B cell (primary cell): ENCODE data around the gene OLFML2B. TPM values are rescaled to one million over a fixed set of nuclear protein-coding genes. Genes with fewer than 3 reads are reported as not detected.
A peak's percentile ranks its signal among the peaks of the same experiment; 100 is the strongest.

Experiments used
- ATAC-seq: fragments of 200-7000 bp; cut with Tn5 transposase; one replicate; pipeline ENCODE4 v1.10.0; 2021; ENCODE audit warnings: low read depth, mild to moderate bottlenecking, moderate number of reproducible peaks, moderate library complexity
- CTCF ChIA-PET: fragments of 350-600 bp; sonication (Branson Sonifier 250); formaldehyde crosslinking; loops from one replicate; lab custom pipeline; 2021; ENCODE audit warnings: antibody characterized with exemption, inconsistent platforms; lab: Charles Lee
- POLR2A ChIA-PET: fragments of 350-600 bp; sonication (Branson Sonifier 250); formaldehyde crosslinking; loops from one replicate; lab custom pipeline; 2021; ENCODE audit warnings: antibody characterized with exemption; lab: Charles Lee
- DNase-seq: peaks from one replicate; pipeline ENCODE4 v3.0.0; 2013
- H2AFZ ChIP-seq: 2 replicates; pipeline ENCODE4 v1.6.1; 2012; ENCODE audit warnings: mild to moderate bottlenecking, low read depth, low read length; ENCODE audit not compliant: insufficient read depth, poor library complexity, severe bottlenecking
- H3K27ac ChIP-seq, 2 donors: 1 replicate in 1 of 2; 2 replicates in 1 of 2; pipeline ENCODE4 v1.5.1; 2012 to 2013; ENCODE audit warnings: low read length in 2 of 2, mild to moderate bottlenecking in 2 of 2, moderate library complexity in 1 of 2
- H3K27me3 ChIP-seq, 4 experiments: fragments of 200-600 bp in 1 of 4; sonication (generic) in 1 of 4; replicated peaks in 1 of 4; 1 replicate in 2 of 4; 2 replicates in 2 of 4; pipeline versions ENCODE4 v1.6.1 to v1.7.0; 2013 to 2016; ENCODE audit warnings: low read length in 3 of 4, mild to moderate bottlenecking in 2 of 4, mixed read lengths in 1 of 4, moderate library complexity in 1 of 4; ENCODE audit not compliant: insufficient read depth in 4 of 4, control insufficient read depth in 3 of 4; ENCODE audit errors: control extremely low read depth in 1 of 4
- H3K36me3 ChIP-seq, 2 experiments: replicated peaks in 1 of 2; 1 replicate in 1 of 2; 2 replicates in 1 of 2; pipeline versions ENCODE4 v1.6.1 to v1.7.1; 2013; ENCODE audit warnings: low read length in 1 of 2; ENCODE audit not compliant: insufficient read depth in 2 of 2, control insufficient read depth in 1 of 2; ENCODE audit errors: control extremely low read depth in 1 of 2, extremely low read depth in 1 of 2
- H3K4me1 ChIP-seq, 2 donors: fragments of 200-600 bp in 1 of 2; sonication (generic) in 1 of 2; 1 replicate in 1 of 2; 2 replicates in 1 of 2; pipeline versions ENCODE4 v1.5.1 to v1.6.1; 2013 to 2017; ENCODE audit warnings: low read length in 2 of 2; ENCODE audit not compliant: control insufficient read depth in 2 of 2, insufficient read depth in 2 of 2
- H3K4me2 ChIP-seq: replicated peaks from 2 replicates; pipeline ENCODE3; 2012; ENCODE audit warnings: mild to moderate bottlenecking, low read depth, low read length; ENCODE audit not compliant: poor library complexity, severe bottlenecking
- H3K4me3 ChIP-seq, 5 experiments: fragments of 200-600 bp in 1 of 5; sonication (generic) in 1 of 5; 1 replicate in 3 of 5; 2 replicates in 2 of 5; pipeline versions ENCODE4 v1.5.1 to v1.7.0; 2011 to 2016; ENCODE audit warnings: low read length in 4 of 5, mild to moderate bottlenecking in 4 of 5, low read depth in 2 of 5, control low read depth in 1 of 5, moderate library complexity in 1 of 5; ENCODE audit not compliant: insufficient read depth in 1 of 5; ENCODE audit errors: control extremely low read depth in 1 of 5, extremely low read depth in 1 of 5
- H3K79me2 ChIP-seq: fragments of 200-600 bp; sonication (generic); one replicate; pipeline ENCODE4 v1.6.0; 2016; ENCODE audit warnings: low read length; ENCODE audit not compliant: control insufficient read depth, insufficient read depth
- H3K9ac ChIP-seq: fragments of 200-600 bp; sonication (generic); 2 replicates; pipeline ENCODE4 v1.6.1; 2017; ENCODE audit warnings: mild to moderate bottlenecking, low read length, moderate library complexity
- H3K9me3 ChIP-seq, 3 donors: one replicate each; pipeline versions ENCODE4 v1.6.1 to v1.7.1; 2013; ENCODE audit warnings: low read length in 2 of 3; ENCODE audit not compliant: control insufficient read depth in 2 of 3, insufficient read depth in 1 of 3; ENCODE audit errors: control extremely low read depth in 1 of 3
- H4K20me1 ChIP-seq: 2 replicates; pipeline ENCODE4 v1.6.0; 2012; ENCODE audit warnings: mild to moderate bottlenecking, low read length; ENCODE audit not compliant: insufficient read depth, control insufficient read depth, poor library complexity, severe bottlenecking
- H3K27ac Mint-ChIP-seq: one replicate; pipeline ENCODE4 v1.8.0; 2021; ENCODE audit warnings: mixed read lengths
- H3K27me3 Mint-ChIP-seq: one replicate; pipeline ENCODE4 v1.8.0; 2021; ENCODE audit warnings: mixed read lengths
- H3K4me1 Mint-ChIP-seq: one replicate; pipeline ENCODE4 v1.8.0; 2021; ENCODE audit warnings: mixed read lengths
- H3K4me3 Mint-ChIP-seq: one replicate; pipeline ENCODE4 v1.8.0; 2021; ENCODE audit warnings: mixed read lengths
- H3K9me3 Mint-ChIP-seq: one replicate; pipeline ENCODE4 v1.8.0; 2022; ENCODE audit warnings: mixed read lengths; ENCODE audit not compliant: insufficient read depth
- EZH2 ChIP-seq: IDR thresholded peaks from 2 replicates; pipeline ENCODE4 v1.6.1; 2012; ENCODE audit warnings: borderline replicate concordance, low read depth, mild to moderate bottlenecking, moderate library complexity, low read length; ENCODE audit not compliant: insufficient read depth, poor library complexity, severe bottlenecking
- WGBS: methylation state at CpG from one replicate; pipeline ENCODE4 v1.1.5; 2013; ENCODE audit warnings: missing lambda C conversion rate; ENCODE audit not compliant: insufficient coverage; 5-methylcytosine and 5-hydroxymethylcytosine counted together
- intact Hi-C: fragments of 100-400 bp; cut with micrococcal nuclease; formaldehyde crosslinking; loops from one replicate; pipeline ENCODE4 v1.10.0; 2022
- polyA plus RNA-seq: library from polyadenylated mRNA; depleted of rRNA; stranded (reverse); fragments of >200 nt; gene quantifications from 2 replicates; pipeline ENCODE4 v1.2.3, GENCODE V29; 2012
- total RNA-seq, 2 donors: library from RNA; stranded (reverse); fragments of 120-200 nt in 1 of 2; gene quantifications; 1 replicate in 1 of 2; 2 replicates in 1 of 2; pipeline versions ENCODE4 v1.2.3 to v1.2.4, GENCODE V29; 2013 to 2022
- TF ChIP-seq, protein P1 (sequence below): fragments of 200-600 bp; IDR thresholded peaks from one replicate; pipeline ENCODE4 v1.8.0; 2022; ENCODE audit warnings: antibody characterized with exemption, mild to moderate bottlenecking

OLFML2B gene
- total and polyA plus RNA-seq, 2 donors (not counting 1 experiment from before 2014, with no cell fraction given), result not detected

DNA sequence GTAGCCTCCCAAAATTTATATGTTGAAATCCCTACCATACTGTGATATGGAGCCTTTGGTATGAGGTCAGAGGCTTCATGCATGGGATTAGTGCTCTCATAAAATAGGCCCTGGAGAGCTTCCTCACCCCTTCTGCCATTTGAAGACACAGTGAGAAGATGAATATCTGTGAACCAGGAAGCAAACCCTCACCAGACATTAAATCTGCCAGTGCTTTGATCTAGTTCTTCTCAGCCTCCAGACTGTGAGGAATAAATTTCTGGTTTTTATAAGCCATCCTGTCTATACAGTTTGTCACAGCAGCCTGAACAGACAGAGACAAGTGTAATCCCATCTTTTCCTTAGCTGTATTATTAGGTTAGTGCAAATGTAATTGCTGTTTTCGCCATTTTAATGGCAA lies 88.4 kb downstream of the OLFML2B start:
- no peak overlapping the region for H3K4me2 ChIP-seq
- H3K79me2 ChIP-seq, result no peaks in the 10 kb centered on the region
- intact Hi-C loops, result no loop called here
- ATAC-seq, result no peak
- no peaks in the 10 kb centered on the region for H4K20me1 ChIP-seq
- Mint-ChIP-seq H3K4me1 (peaks cover 13% of the 10 kb centered on the region), H3K4me3 (no peak overlapping the region), H3K27ac (no peak overlapping the region), H3K9me3 (no peaks in the 10 kb centered on the region), H3K27me3 (no peaks in the 10 kb centered on the region)
- no peaks in the 10 kb centered on the region for H3K9me3 ChIP-seq
- no peak overlapping the region for H3K9ac ChIP-seq
- no CpG with 5 or more reads among the region's 1 CpG for WGBS
- H3K27me3 ChIP-seq, result no peaks in the 10 kb centered on the region
- DNase-seq, result no peak
- H3K27ac ChIP-seq, result no peak overlapping the region
- CTCF ChIA-PET, result no interaction called here
- POLR2A ChIA-PET, result no interaction called here
- peaks cover 0 to 15% of the 10 kb centered on the region in 2 experiments for H3K36me3 ChIP-seq
- no peak overlapping the region for H2AFZ ChIP-seq
- TF ChIP-seq, protein P1, sequence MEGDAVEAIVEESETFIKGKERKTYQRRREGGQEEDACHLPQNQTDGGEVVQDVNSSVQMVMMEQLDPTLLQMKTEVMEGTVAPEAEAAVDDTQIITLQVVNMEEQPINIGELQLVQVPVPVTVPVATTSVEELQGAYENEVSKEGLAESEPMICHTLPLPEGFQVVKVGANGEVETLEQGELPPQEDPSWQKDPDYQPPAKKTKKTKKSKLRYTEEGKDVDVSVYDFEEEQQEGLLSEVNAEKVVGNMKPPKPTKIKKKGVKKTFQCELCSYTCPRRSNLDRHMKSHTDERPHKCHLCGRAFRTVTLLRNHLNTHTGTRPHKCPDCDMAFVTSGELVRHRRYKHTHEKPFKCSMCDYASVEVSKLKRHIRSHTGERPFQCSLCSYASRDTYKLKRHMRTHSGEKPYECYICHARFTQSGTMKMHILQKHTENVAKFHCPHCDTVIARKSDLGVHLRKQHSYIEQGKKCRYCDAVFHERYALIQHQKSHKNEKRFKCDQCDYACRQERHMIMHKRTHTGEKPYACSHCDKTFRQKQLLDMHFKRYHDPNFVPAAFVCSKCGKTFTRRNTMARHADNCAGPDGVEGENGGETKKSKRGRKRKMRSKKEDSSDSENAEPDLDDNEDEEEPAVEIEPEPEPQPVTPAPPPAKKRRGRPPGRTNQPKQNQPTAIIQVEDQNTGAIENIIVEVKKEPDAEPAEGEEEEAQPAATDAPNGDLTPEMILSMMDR, result no peak
- TF ChIP-seq EZH2, result no peak
- H3K4me1 ChIP-seq, result peaks cover 8 to 18% of the 10 kb centered on the region in 2 donors
- no peak overlapping the region for H3K4me3 ChIP-seq

DNA sequence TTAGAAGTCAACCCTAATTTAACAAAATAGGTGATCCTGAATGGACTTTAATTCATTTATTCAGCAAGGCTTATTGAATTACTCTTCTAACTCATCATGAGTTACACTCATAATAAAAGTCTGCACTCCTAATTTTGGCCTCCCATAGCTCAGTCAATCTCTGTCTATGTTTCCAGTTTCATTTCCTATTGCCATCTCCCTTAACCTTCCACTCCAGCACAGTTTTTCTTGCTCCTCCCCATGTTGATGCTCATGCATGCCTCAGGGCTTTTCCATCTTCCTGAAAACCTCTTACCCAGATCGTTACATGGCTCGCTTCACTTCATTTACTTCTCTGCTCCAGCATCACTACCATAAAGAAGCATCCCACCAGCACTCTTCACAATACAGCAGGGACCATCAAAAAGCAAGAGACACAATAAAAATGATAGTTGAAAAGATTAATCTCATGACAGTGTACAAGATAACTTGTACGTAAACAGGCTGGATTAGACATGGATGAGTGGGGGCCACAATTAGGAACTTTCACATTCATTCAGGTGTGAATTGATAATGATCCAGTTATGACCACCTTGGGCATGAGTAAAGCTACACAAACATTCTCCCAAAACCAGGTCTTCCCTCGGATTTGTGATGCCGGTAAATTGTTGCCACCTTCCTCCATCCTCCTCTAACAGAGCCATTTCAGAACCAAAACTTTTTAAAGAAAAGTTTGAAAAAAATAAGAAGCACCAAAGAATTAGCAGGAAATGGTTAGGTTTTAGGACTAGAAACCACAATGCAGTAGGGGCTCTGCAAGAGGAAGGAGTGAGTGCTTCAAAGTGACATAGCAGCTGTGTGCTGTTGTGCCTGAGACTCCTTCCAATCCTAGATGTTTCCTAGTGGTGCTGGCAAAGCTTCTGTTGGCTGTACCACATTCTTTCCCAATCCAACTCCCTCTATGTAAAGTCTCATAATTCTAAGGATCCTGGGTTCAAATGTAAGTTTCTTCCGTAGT lies 89.8 kb downstream of the OLFML2B start:
- no peak overlapping the region for H3K9ac ChIP-seq
- intact Hi-C loops, result no loop called here
- Mint-ChIP-seq H3K27me3 (no peaks in the 10 kb centered on the region), H3K27ac (no peak overlapping the region), H3K9me3 (no peaks in the 10 kb centered on the region), H3K4me3 (no peak overlapping the region), H3K4me1 (peaks cover 13% of the 10 kb centered on the region)
- no peaks in the 10 kb centered on the region for H3K9me3 ChIP-seq
- 44% methylated on average over 3 of the region's 6 CpGs for WGBS
- ChIA-PET POLR2A (no interaction called here), CTCF (no interaction called here)
- no peaks in the 10 kb centered on the region for H3K79me2 ChIP-seq
- peak overlapping the region; percentile 17 for H3K4me2 ChIP-seq
- H3K27ac ChIP-seq, result no peak overlapping the region
- peaks cover 0 to 9% of the 10 kb centered on the region in 2 experiments for H3K36me3 ChIP-seq
- H2AFZ ChIP-seq, result no peak overlapping the region
- no peaks in the 10 kb centered on the region for H3K27me3 ChIP-seq
- DNase-seq (no peak), ATAC-seq (no peak)
- H3K4me1 ChIP-seq, result peaks cover 8 to 18% of the 10 kb centered on the region in 2 donors
- H4K20me1 ChIP-seq, result no peaks in the 10 kb centered on the region
- no peak for TF ChIP-seq EZH2
- TF ChIP-seq, protein P1, result no peak
- no peak overlapping the region for H3K4me3 ChIP-seq
